Thyroid gland (tissue), 4 donors: ENCODE measurements around the gene NAALADL2.

Source experiments
- CTCF ChIP-seq, 6 experiments: fragments of 200-600 bp in 3 of 6; fragments of 450-650 bp in 3 of 6; sonication (generic) in 3 of 6; IDR thresholded peaks; one replicate each; pipeline ENCODE4 v1.5.1; 2016 to 2019; ENCODE audit warnings: antibody characterized with exemption in 6 of 6, mild to moderate bottlenecking in 2 of 6, inconsistent platforms in 1 of 6, moderate library complexity in 1 of 6
- POLR2A ChIP-seq, 2 donors: fragments of 450-650 bp; IDR thresholded peaks; one replicate each; pipeline ENCODE4 v1.6.1; 2017; ENCODE audit warnings: antibody characterized with exemption in 2 of 2, mild to moderate bottlenecking in 2 of 2, moderate library complexity in 1 of 2

DNA sequence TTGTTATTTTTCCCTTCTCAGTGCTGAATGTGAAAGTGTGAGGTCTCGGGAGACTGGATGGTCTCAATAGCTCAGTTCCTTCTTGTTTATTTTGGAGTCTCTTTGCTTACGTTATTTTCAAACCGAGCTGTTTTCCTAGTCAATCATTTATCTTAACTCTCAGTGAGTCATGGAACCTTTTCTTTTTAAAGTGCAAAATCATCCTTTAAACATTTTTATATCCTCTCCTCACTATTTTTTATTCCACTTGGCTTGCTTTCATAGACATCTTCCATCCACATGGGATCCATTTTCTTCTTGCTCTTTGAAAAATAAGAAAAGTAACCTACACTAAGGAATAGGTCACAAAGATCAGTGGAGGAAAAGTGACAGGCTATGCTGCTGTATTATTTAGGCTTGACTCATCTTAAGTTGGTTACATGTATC is 497.8 kb downstream of the NAALADL2 start:
- TF ChIP-seq CTCF (IDR thresholded peaks at IDR 0.05) (no peak), POLR2A (IDR thresholded peaks at IDR 0.05) (no peak)
